DMS 273 (cell line): ENCODE measurements around the gene P2RX6.

Source experiments
- DNase-seq: peaks from one replicate; lab custom pipeline; 2025; ENCODE audit not compliant: unreplicated experiment; lab: John Stamatoyannopoulos, UW

The P2RX6 gene

DNA sequence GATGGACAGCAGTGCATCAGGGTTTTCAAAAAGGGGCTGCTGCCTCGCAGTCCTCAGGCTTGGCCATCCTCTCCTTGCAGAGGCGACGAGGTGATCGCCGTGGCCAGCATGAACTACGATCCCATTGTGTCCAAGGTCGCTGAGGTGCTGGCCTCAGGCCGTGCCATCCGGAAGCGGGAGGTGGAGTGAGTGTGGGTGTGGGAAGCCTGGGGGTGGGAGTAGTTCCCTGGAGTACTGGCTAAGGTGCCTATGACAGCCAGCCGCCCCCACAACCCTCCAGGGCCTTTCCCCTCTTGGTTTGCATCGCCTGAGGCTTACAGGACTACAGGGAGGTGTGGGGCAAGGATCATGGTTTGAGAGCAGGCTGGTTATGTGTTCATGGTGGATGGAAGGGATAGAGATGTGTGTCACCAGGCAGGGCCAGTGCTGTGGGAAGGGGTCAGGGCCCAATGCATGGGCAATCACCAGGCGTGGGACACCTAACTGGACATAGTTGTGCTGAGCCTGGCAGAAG lies 35.0 kb upstream of the P2RX6 start:
- DNase-seq: no peak

DNA sequence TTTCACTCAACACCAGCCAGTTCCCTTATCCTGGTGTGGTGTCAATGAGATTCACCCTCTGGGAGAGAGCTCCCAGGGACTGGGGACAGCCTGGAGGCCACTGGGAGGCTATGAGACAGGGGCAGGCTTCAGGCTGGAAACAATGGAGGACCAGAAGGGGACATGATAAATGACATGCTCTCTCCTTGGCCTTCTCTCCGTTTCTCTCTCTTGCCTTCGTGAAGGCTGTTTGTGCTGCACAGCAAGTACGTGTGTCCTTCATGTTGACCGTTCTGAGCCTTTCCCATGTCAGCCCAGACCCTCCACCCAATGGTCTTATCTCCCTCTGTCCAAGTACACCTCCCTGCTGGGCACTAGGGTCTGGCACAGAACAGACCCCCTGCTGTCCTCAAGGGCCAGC lies 34.4 kb upstream of the P2RX6 start:
- no peak for DNase-seq

DNA sequence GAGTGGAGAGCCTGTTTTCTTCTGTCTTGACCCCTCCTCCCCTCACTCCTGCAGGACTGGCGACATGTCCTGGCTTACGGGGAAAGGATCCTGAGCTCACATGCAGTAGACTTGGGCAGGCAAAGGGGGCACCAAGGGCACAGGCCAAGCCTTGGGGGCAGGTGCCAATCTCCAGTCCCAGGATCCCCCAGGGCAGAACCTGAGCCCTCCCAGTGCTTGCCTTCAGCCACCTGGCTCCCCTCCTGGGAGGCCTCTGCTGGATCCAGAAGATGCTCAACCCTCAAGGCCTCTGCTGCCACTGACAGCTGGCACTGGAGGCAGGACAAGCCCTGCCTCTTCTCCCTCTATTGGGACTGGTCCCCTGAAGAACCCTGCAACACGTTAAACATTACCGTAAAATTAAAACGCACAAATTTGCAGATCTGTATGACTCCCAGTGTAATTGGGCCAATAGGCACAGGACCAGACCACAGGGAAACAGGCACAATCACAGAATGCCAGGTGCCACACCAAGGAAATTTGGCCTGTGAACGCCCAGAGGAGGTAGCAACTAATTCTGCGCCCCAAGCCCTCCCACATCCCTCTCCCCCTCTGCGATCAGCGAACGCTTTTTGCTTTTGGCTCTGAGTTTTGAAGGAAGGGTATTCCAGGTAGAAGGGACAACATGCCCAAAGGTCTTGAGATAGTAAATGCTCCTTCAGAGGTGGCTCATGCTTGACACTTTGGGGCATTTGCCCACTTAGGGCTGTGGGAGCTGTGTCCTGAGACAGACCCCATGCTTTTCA lies 33.8 kb upstream of the P2RX6 start:
- peak; percentile 44 for DNase-seq

- DNase-seq: peak; percentile 82
Measured at GRCh38 chr22:20981787-20982562, 33.0 kb upstream of the P2RX6 start, which contains the start of gene LZTR1. TSS of gene LZTR1 (plus strand) at chr22:20982297. CDS start at chr22:20982372, 75 bp downstream.

GRCh38 chr22:20982563-20982882 lies 32.4 kb upstream of the P2RX6 start:
- DNase-seq: no peak

- DNase-seq: no peak
Measured at GRCh38 chr22:20983081-20983771, 31.7 kb upstream of the P2RX6 start.

GRCh38 chr22:20985720-20986119 lies 29.2 kb upstream of the P2RX6 start:
- DNase-seq: no peak

DNA sequence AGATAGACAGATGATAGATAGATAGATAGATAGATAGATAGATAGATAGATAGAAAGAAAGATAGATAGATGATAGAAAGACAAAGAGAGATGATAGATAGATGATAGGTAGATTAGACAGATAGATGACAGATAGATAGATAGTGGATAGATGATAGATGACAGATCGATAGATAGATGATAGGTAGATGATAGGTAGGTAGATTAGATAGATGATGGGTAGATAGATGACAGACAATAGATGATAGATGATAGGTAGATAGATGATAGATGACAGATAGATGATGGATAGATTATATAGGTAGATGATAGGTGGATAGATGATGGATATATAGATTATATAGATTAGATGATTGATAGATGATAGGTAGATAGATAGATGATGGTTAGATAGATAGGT lies 28.6 kb upstream of the P2RX6 start:
- no peak for DNase-seq

GRCh38 chr22:20987375-20987774 lies 27.6 kb upstream of the P2RX6 start:
- no peak for DNase-seq

DNA sequence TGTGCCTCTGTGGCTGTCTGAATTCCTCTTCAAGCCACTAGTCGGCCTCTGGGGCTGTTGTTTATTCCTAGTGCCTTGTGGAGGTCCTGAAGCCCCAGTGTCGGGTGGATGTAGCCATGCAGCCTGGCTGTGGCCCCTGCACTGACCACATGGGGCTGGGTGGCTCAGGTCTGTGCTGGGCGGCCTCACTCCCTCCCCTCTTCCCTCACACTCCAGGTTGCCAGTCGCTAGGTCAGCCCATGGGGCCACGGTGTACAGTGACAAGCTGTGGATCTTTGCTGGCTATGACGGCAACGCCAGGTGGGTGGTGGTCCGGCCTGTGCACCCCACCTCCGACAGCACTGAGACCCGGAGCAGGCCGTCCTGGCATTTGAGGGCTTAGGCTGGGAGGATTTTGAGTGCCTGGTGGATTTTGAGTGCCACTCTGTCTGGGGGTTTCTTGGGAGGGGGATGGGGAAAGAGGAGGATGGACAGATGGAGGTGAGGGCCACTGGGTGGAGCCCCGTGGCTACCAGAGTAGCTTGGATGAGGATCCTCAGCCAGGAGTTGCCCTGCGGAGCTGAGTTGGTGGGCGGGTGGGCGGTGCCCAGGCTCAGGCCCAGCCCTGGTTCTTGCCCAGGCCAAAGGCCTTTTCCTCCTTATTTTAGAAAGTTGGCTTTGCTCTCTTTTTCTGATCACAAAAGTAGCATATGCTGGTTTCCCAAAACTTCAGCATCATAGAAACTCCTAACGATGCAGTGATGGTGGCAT lies 26.2 kb upstream of the P2RX6 start:
- no peak for DNase-seq

DNA sequence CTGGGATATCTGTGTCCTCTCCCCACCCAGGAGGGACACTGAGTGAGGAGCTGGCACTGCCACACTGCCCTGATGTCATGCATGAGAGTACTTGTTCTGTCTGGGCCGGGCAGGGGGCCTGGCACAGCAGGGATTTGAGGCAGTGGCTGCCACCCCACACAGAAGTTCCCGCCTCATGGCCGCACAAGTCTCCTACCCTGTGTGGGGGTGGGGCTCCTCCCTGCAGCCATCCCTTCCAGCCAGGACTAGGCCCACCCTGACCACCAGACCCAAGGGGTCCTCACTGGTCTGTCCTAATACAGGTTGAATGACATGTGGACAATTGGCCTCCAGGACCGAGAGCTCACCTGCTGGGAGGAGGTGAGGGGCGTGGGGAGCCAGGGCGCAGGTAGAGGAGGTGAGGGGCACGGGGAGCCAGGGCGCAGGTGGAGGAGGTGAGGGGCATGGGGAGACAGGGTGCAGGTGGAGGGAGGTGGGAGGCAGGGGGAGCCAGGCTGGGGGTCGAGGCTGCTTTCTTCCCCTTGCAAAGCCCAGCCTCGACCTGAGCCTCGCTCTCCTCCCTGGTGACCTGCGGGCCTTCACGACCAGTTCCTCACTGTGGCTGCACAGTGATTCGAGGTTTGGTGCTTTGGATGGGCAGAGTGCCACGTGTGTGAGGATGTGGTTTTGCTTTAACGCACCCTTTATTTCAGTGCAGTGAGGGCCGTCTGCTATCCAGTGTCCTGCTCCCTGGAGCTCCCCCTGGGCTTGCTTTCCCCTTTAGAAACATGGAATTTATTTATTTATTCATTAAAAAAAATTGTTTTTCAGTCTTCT lies 25.4 kb upstream of the P2RX6 start:
- no peak for DNase-seq

- DNase-seq: no peak
Measured at GRCh38 chr22:20990184-20991180, 24.5 kb upstream of the P2RX6 start.

DNA sequence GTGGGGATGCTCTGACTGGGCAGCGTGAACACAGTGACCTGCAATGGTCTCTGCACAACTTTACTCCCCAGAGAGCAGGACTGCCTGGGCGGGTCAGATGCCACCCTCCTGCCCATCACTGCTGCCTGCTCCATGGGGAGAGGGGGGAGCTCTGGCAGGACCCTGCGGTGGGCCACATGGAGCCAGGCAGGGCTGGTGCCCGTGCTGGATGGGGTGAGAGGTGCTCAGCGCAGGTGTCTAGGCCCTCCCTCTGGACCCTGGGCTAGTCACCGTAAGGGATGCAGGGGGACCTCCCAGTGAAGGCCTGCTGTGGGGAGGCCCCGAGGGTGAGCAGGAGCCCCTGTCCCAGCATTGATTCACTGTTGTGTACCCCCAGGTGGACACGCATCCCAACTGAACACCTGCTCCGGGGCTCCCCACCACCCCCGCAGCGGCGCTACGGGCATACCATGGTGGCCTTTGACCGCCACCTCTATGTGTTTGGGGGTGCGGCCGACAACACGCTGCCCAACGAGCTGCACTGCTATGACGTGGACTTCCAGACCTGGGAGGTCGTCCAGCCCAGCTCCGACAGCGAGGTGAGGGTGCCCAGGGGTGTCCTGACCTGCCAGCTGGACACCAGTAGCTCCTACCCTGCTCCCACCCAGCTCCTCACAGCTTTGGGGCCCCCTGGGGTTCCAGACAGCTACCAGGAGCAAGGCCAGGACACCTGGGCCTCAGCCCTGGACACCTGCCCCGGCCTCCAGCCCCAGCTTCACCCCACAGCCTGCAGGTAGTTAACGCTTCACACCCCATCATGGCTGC lies 23.5 kb upstream of the P2RX6 start:
- no peak for DNase-seq

DNA sequence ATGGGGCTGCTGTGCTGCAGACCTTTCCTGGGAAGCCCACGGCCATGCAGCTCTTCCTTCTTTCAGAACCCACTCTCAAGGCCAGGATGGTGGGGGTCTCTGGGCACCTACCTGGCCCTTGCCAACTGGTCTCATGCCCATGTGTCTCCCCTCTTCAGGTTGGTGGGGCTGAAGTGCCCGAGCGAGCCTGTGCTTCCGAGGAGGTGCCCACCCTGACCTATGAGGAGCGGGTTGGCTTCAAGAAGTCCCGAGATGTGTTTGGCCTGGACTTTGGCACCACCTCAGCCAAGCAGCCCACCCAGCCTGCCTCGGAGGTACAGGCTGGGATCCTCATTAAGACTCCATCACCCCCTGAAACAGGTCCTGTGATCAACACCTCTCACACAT lies 22.9 kb upstream of the P2RX6 start:
- DNase-seq: no peak

- DNase-seq: no peak
Measured at GRCh38 chr22:20992456-20993303, 22.3 kb upstream of the P2RX6 start.

DNA sequence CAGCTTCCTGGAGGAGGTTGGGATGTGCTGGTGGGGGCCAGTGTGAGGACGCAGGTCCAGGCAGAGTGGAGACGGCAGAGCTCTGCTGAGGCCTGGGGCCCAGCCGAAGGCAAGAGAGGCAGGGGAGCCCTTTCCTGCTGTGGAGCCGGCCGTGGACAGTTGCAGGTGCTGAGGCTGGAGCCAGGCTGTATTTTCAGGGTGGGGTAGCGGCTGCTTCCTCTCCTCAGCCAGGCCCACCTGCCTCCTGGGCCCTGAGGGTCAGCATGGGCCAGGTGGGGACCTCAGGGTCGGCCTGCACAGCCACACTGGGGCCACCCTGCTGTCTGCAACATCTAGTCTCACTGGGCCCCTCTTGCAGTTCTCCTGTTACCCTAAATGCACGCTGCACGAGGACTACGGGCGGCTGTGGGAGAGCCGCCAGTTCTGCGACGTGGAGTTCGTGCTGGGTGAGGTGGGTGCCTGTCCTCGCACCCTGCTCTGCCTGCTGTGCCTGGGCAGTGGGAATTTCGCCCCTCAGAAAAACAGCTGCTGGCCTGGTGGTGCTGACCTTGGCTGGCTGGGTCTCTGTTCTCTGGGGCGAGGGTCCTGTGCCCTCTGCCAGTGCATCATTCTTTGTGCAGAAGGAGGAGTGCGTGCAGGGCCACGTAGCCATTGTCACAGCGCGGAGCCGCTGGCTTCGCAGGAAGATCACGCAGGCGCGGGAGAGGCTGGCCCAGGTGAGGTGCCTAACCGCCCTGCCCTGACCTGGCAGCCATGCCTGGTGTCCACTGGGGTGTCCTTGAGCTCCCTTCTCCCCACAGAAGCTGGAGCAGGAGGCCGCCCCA lies 21.4 kb upstream of the P2RX6 start:
- no peak for DNase-seq
